GM12891 (cell line): ENCODE measurements around the gene TMEM259.

Experiments
- POLR2A ChIP-seq: IDR thresholded peaks from 2 replicates; pipeline ENCODE4 v1.6.1; 2011; ENCODE audit warnings: low read depth, low read length, control low read depth
- POLR2AphosphoS5 ChIP-seq: IDR thresholded peaks from 2 replicates; pipeline ENCODE4 v1.6.1; 2011; ENCODE audit warnings: low read depth, low read length, control low read depth
- POU2F2 ChIP-seq: IDR thresholded peaks from 2 replicates; pipeline ENCODE4 v1.6.1; 2011; ENCODE audit warnings: low read depth, mild to moderate bottlenecking, control low read depth, low read length, moderate library complexity

- TF ChIP-seq POLR2AphosphoS5: no peak
- TF ChIP-seq POLR2A: no peak
- TF ChIP-seq POU2F2: peak; percentile 19; the same call in 1 of the 2 replicates
Measured at GRCh38 chr19:982567-983170, 38.3 kb downstream of the TMEM259 start.
